Measurements from ENCODE around the gene NRG2. TPM values are rescaled to one million over a fixed set of nuclear protein-coding genes. Genes with fewer than 3 reads are reported as not detected.

NRG2 gene
- total RNA-seq, 1 experiment from 2014 or later = 0.23 TPM

DNA sequence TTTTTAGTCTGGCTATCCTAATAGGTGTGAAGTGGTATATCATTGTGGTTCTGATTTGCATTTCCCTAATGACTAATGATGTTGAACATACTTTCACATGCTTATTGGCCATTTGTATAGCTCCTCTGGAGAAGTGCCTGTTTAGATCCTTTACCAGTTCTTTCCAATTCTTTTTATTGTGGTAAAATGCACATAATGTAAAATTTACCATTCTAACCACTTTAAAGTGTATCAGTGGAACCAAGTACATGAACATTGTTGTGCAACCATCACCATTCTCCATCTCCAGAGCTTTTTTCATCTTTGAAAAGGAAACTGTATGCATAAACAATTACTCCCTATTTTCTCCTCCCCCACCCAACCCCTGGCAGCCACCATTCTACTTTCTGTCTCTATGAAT, 95.4 kb downstream of the NRG2 start:
- no peak overlapping the region for H3K27ac Mint-ChIP-seq (ENCODE audit: low read depth, unreplicated experiment)
- no peaks in the 10 kb centered on the region for H3K36me3 Mint-ChIP-seq (ENCODE audit: insufficient read depth, unreplicated experiment)
- no peak overlapping the region for H3K4me3 Mint-ChIP-seq (ENCODE audit: unreplicated experiment)
- TF ChIP-seq, protein P1, sequence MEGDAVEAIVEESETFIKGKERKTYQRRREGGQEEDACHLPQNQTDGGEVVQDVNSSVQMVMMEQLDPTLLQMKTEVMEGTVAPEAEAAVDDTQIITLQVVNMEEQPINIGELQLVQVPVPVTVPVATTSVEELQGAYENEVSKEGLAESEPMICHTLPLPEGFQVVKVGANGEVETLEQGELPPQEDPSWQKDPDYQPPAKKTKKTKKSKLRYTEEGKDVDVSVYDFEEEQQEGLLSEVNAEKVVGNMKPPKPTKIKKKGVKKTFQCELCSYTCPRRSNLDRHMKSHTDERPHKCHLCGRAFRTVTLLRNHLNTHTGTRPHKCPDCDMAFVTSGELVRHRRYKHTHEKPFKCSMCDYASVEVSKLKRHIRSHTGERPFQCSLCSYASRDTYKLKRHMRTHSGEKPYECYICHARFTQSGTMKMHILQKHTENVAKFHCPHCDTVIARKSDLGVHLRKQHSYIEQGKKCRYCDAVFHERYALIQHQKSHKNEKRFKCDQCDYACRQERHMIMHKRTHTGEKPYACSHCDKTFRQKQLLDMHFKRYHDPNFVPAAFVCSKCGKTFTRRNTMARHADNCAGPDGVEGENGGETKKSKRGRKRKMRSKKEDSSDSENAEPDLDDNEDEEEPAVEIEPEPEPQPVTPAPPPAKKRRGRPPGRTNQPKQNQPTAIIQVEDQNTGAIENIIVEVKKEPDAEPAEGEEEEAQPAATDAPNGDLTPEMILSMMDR (IDR thresholded peaks at IDR 0.05; ENCODE audit: unreplicated experiment) = no peak
- DNase-seq (ENCODE audit: unreplicated experiment) = no peak
- ChIA-PET CTCF (interaction anchor here (0.6 to 15.4 kb wide), 5 partner anchors 12 to 1096 kb away, joined by 3 to 198 read pairs (median 4); no protein-coding TSS in a partner anchor), POLR2A (interaction anchor here (0.8 kb wide), 1 partner anchor 160 kb away, joined by 3 read pairs; no protein-coding TSS in a partner anchor)
- BruUV-seq (replicated peaks) = no TSS peak
- intact Hi-C loops (cut with micrococcal nuclease) = no loop called here
- no peaks in the 10 kb centered on the region for H3K9me3 Mint-ChIP-seq (ENCODE audit: unreplicated experiment)
- peaks cover 76% of the 10 kb centered on the region for H3K27me3 Mint-ChIP-seq (ENCODE audit: insufficient read depth, unreplicated experiment)
- no peaks in the 10 kb centered on the region for H3K4me1 Mint-ChIP-seq (ENCODE audit: insufficient read depth, unreplicated experiment)

DNA sequence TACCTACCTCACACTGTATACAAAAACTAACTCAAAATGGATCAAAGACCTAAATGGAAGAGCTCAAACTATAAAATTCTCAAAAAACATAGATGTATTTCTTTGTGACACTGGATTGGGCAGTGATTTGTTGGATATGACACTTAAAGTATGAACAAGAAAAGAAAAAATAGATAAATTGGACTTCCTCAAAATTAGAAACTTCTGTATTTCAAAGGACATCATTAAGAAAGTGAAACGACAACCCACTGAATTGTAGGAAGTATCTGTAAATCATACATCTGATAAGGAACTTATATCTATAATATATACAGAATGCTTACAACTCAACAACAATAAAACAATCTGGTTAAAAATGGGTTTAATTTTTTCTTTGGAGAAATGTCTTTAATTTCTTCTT, 96.7 kb downstream of the NRG2 start:
- DNase-seq (ENCODE audit: unreplicated experiment) = no peak
- intact Hi-C loops (cut with micrococcal nuclease) = no loop called here
- no TSS peak for BruUV-seq (replicated peaks)
- peaks cover 85% of the 10 kb centered on the region for H3K27me3 Mint-ChIP-seq (ENCODE audit: insufficient read depth, unreplicated experiment)
- TF ChIP-seq, protein P1 (IDR thresholded peaks at IDR 0.05; ENCODE audit: unreplicated experiment) = no peak
- no peaks in the 10 kb centered on the region for H3K36me3 Mint-ChIP-seq (ENCODE audit: insufficient read depth, unreplicated experiment)
- peaks cover 6% of the 10 kb centered on the region for H3K9me3 Mint-ChIP-seq (ENCODE audit: unreplicated experiment)
- no peak overlapping the region for H3K27ac Mint-ChIP-seq (ENCODE audit: low read depth, unreplicated experiment)
- no peaks in the 10 kb centered on the region for H3K4me1 Mint-ChIP-seq (ENCODE audit: insufficient read depth, unreplicated experiment)
- H3K4me3 Mint-ChIP-seq (ENCODE audit: unreplicated experiment) = no peak overlapping the region
- ChIA-PET POLR2A (interaction anchor here (0.6 kb wide), 1 partner anchor 28 kb away, joined by 3 read pairs; no protein-coding TSS in a partner anchor), CTCF (interaction anchor here (0.6 to 1.4 kb wide), 3 partner anchors 22 to 163 kb away, joined by 3 to 5 read pairs (median 3); no protein-coding TSS in a partner anchor)

DNA sequence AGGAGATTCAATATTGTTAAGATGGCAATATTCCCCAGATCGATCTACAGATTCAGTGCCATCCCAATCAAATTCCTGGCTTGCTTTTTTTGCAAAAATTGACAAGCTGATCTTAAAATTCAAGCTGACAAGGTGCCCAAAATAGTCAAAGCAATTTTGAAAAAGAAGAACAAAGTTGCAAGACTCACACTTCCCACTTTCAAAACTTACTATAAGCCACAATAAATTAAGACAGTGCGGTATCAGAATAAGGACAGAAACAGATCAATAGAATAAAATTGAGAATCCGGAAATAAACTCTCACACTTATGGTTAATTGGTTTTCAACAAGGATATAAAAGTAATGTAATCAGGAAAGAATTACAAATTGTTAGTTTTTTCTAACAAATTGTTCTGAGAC, 97.1 kb downstream of the NRG2 start:
- ChIA-PET CTCF (interaction anchor here (1.2 to 1.4 kb wide), 2 partner anchors 22 to 23 kb away, joined by 3 to 5 read pairs; no protein-coding TSS in a partner anchor), POLR2A (interaction anchor here (0.6 kb wide), 1 partner anchor 28 kb away, joined by 3 read pairs; no protein-coding TSS in a partner anchor)
- DNase-seq (ENCODE audit: unreplicated experiment) = no peak
- Mint-ChIP-seq H3K9me3 (ENCODE audit: unreplicated experiment) (peaks cover 6% of the 10 kb centered on the region), H3K4me1 (ENCODE audit: insufficient read depth, unreplicated experiment) (no peaks in the 10 kb centered on the region), H3K27ac (ENCODE audit: low read depth, unreplicated experiment) (no peak overlapping the region), H3K27me3 (ENCODE audit: insufficient read depth, unreplicated experiment) (peaks cover 87% of the 10 kb centered on the region), H3K4me3 (ENCODE audit: unreplicated experiment) (no peak overlapping the region), H3K36me3 (ENCODE audit: insufficient read depth, unreplicated experiment) (no peaks in the 10 kb centered on the region)
- TF ChIP-seq, protein P1 (IDR thresholded peaks at IDR 0.05; ENCODE audit: unreplicated experiment) = no peak
- intact Hi-C loops (cut with micrococcal nuclease) = no loop called here
- BruUV-seq (replicated peaks) = no TSS peak

DNA sequence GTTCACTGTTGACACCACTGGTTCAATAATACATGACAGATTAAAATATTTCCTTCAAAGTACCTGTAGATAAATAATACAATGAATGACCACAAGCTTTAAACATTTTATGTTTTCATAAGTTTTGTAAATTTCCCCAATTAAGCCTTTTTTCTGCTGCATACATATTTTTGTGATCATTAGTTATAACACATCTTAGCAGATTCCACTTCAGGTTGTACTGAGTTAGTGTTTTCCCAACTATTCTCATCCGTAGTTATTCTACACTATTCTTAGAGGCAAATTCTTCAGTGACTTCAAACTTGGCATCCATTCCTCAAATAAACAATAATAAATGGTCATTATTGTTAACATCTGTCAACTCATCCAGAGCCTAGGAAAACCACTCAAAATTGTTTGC, 100.9 kb downstream of the NRG2 start:
- peaks cover 87% of the 10 kb centered on the region for H3K27me3 Mint-ChIP-seq (ENCODE audit: insufficient read depth, unreplicated experiment)
- POLR2A ChIA-PET = interaction anchor here (0.6 to 0.9 kb wide), 3 partner anchors 8 to 177 kb away, joined by 3 to 4 read pairs (median 4); no protein-coding TSS in a partner anchor
- DNase-seq (ENCODE audit: unreplicated experiment) = no peak
- H3K9me3 Mint-ChIP-seq (ENCODE audit: unreplicated experiment) = peaks cover 21% of the 10 kb centered on the region
- no peak overlapping the region for H3K4me3 Mint-ChIP-seq (ENCODE audit: unreplicated experiment)
- no peaks in the 10 kb centered on the region for H3K36me3 Mint-ChIP-seq (ENCODE audit: insufficient read depth, unreplicated experiment)
- intact Hi-C loops (cut with micrococcal nuclease) = no loop called here
- no peak overlapping the region for H3K27ac Mint-ChIP-seq (ENCODE audit: low read depth, unreplicated experiment)
- no TSS peak for BruUV-seq (replicated peaks)
- CTCF ChIA-PET = interaction anchor here (1.0 to 2.6 kb wide), 3 partner anchors 26 to 154 kb away, joined by 3 to 20 read pairs (median 4); no protein-coding TSS in a partner anchor
- no peaks in the 10 kb centered on the region for H3K4me1 Mint-ChIP-seq (ENCODE audit: insufficient read depth, unreplicated experiment)
- TF ChIP-seq, protein P1 (IDR thresholded peaks at IDR 0.05; ENCODE audit: unreplicated experiment) = no peak

All from MCF 10A (cell line).